Endothelial cell (in vitro differentiated cells): ENCODE results near the gene UBA52. TPM values are rescaled to one million over a fixed set of nuclear protein-coding genes. Genes with fewer than 3 reads are reported as not detected.

Experiments used
- DNase-seq: peaks from one replicate; pipeline ENCODE4 v3.0.0; 2021; ENCODE audit warnings: low spot score
- H3K27ac Mint-ChIP-seq: one replicate; pipeline ENCODE4 v1.8.0; 2021; ENCODE audit warnings: mixed read lengths, inconsistent platforms; ENCODE audit not compliant: unreplicated experiment
- H3K27me3 Mint-ChIP-seq: one replicate; pipeline ENCODE4 v1.8.0; 2021; ENCODE audit warnings: mild to moderate bottlenecking, moderate library complexity, mixed read lengths, inconsistent platforms; ENCODE audit not compliant: unreplicated experiment
- H3K36me3 Mint-ChIP-seq: one replicate; pipeline ENCODE4 v1.8.0; 2021; ENCODE audit warnings: mild to moderate bottlenecking, low read depth, mixed read lengths, inconsistent platforms; ENCODE audit not compliant: unreplicated experiment
- H3K4me1 Mint-ChIP-seq: one replicate; pipeline ENCODE4 v1.8.0; 2021; ENCODE audit warnings: mild to moderate bottlenecking, mixed read lengths, inconsistent platforms; ENCODE audit not compliant: unreplicated experiment
- H3K4me3 Mint-ChIP-seq: one replicate; pipeline ENCODE4 v1.8.0; 2021; ENCODE audit warnings: mild to moderate bottlenecking, mixed read lengths, inconsistent platforms; ENCODE audit not compliant: unreplicated experiment
- H3K9me3 Mint-ChIP-seq: one replicate; pipeline ENCODE4 v1.8.0; 2021; ENCODE audit warnings: mixed read lengths, inconsistent platforms; ENCODE audit not compliant: unreplicated experiment
- total RNA-seq: library from RNA; stranded (reverse); fragmentation: NEBNext Ultra II Directional; extraction: Animal tissue kit (Norgen Biotek cat#: 25700); gene quantifications from one replicate; pipeline ENCODE4 v1.2.1, GENCODE V29; 2021; ENCODE audit not compliant: unreplicated experiment
- TF ChIP-seq, protein P1 (sequence below): fragments of 200-600 bp; sonication (generic); IDR thresholded peaks from one replicate; pipeline ENCODE4 v1.5.0; 2021; ENCODE audit warnings: antibody characterized with exemption; ENCODE audit not compliant: unreplicated experiment

UBA52 gene
- total RNA-seq, 1 donor from 2014 or later = 1,465 TPM

DNA sequence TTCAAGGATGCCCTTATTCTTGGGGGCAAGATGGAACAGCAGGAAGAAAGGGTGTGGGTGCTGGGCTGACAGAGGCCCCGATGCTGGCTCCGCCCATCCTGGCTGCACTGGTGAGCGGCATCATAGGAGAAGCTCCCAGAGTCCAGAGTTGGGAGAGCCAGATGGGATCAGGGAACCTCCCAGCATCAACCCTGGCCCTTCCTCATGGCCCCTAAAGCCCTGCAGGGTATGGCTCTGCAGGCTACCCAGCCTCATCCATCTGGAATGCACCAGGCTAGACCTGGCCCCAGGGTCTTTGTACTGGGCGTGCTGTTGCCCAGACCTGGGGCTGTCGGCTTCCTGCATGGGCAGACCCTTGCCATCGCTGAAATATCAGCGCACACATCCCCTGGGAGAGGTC, 41.9 kb upstream of the UBA52 start:
- H3K27ac Mint-ChIP-seq = no peak overlapping the region
- no peak overlapping the region for H3K4me3 Mint-ChIP-seq
- peaks cover 5% of the 10 kb centered on the region for H3K27me3 Mint-ChIP-seq
- H3K36me3 Mint-ChIP-seq = peaks cover 3% of the 10 kb centered on the region
- no peaks in the 10 kb centered on the region for H3K4me1 Mint-ChIP-seq
- DNase-seq = no peak
- TF ChIP-seq, protein P1, sequence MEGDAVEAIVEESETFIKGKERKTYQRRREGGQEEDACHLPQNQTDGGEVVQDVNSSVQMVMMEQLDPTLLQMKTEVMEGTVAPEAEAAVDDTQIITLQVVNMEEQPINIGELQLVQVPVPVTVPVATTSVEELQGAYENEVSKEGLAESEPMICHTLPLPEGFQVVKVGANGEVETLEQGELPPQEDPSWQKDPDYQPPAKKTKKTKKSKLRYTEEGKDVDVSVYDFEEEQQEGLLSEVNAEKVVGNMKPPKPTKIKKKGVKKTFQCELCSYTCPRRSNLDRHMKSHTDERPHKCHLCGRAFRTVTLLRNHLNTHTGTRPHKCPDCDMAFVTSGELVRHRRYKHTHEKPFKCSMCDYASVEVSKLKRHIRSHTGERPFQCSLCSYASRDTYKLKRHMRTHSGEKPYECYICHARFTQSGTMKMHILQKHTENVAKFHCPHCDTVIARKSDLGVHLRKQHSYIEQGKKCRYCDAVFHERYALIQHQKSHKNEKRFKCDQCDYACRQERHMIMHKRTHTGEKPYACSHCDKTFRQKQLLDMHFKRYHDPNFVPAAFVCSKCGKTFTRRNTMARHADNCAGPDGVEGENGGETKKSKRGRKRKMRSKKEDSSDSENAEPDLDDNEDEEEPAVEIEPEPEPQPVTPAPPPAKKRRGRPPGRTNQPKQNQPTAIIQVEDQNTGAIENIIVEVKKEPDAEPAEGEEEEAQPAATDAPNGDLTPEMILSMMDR = no peak
- H3K9me3 Mint-ChIP-seq = no peaks in the 10 kb centered on the region

DNA sequence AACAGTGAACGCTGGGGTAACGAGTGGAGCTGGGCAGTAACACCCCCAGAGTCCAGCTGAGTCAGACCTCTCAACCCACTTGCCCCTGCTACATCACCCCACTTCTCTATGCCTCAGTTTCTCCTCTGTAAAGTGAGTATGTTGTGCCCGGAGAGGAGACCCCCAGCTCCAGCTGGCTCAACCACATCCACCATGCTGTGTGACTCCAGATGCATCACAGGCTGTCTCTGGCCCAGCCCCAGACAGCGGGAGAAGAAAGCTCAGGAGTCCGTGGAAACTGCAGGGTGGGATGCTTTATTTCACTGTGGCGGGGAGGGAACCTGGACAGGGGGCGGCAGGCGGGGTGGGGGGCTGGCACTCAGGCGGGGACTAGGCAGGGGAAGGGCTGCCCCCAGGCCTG, 40.2 kb upstream of the UBA52 start:
- DNase-seq = no peak
- Mint-ChIP-seq H3K4me1 (no peaks in the 10 kb centered on the region), H3K4me3 (no peak overlapping the region), H3K9me3 (no peaks in the 10 kb centered on the region), H3K27me3 (peaks cover 5% of the 10 kb centered on the region), H3K27ac (no peak overlapping the region), H3K36me3 (peaks cover 8% of the 10 kb centered on the region)
- TF ChIP-seq, protein P1 = no peak

DNA sequence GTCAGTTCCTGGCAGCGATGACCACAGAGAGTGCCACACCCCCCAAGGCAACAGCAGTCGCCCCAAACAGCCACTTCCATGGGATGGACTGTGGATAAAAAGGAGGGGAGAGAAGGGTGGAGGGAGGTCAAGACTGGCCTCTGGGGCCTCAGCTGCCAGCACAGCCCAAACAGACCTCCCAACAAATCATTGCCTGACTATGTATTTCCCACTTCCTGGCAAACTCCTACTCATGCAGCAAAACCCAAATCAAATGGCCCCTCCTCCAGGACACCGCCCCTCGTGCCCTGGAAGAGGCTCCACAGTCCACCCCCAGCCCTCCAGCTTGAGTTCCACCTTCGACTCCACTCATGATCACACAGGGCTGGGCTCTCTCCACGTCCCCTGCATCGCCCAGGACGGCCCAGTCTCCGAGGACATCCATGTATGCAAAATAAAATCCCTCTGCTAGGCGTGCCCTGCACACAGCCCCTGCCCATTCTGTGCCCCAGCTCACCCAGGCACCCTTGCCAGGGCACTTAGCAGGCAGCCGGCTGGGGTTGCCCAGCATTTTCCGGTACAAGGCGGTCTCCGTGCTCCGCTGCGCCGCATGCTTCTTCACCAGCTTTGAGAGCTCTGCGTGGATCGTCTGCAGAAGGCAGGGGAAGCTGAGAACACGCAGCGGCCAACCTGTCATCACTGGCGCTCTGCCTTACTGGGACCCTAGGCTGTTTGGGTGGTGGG, 39.3 kb upstream of the UBA52 start:
- Mint-ChIP-seq H3K9me3 (no peaks in the 10 kb centered on the region), H3K4me1 (no peaks in the 10 kb centered on the region), H3K36me3 (peaks cover 11% of the 10 kb centered on the region), H3K27ac (no peak overlapping the region), H3K27me3 (peaks cover 5% of the 10 kb centered on the region), H3K4me3 (no peak overlapping the region)
- DNase-seq = no peak
- TF ChIP-seq, protein P1 = no peak

DNA sequence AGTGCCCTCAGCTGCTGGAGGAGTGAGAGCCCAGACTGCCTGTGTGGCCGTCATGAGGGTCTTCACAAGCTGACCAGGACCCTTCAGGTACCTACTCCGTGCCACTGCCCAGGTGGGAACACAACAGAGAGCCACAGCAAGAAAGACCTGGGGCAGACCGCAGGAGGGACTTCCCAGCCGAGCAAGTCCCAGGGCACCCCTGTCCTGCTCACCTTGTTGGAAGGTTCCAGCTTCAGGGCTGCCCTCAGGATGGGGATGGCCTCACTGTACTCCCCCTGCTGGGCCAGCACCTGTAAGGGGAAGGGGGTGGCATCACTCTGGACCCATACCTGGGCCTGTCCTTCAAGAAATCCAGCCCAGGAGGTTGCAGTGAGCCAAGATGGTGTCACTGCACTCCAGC, 38.6 kb upstream of the UBA52 start:
- TF ChIP-seq, protein P1 = no peak
- H3K9me3 Mint-ChIP-seq = no peaks in the 10 kb centered on the region
- no peak overlapping the region for H3K27ac Mint-ChIP-seq
- H3K27me3 Mint-ChIP-seq = peaks cover 5% of the 10 kb centered on the region
- DNase-seq = no peak
- no peaks in the 10 kb centered on the region for H3K4me1 Mint-ChIP-seq
- peaks cover 11% of the 10 kb centered on the region for H3K36me3 Mint-ChIP-seq
- H3K4me3 Mint-ChIP-seq = no peak overlapping the region

DNA sequence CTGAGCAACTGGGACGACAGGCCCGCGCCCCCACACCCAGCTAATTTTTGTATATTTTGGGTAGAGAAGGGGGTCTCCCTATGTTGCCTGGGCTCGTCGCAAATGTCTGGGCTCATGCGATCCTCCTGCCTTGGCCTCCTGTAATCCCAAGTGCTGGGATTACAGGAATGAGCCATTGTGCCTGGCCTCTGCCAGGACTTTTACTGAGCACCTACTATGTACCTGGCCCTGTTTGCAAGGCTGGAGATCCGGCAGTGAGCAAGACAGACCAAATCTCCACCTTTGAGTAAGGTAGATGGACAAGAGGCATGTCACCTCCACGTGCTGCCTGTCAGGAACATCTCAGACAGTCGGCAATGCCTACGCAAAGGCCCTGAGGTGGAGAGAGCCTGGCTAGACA, 35.2 kb upstream of the UBA52 start:
- H3K27ac Mint-ChIP-seq = peak overlapping the region; percentile 57
- no peaks in the 10 kb centered on the region for H3K4me1 Mint-ChIP-seq
- H3K9me3 Mint-ChIP-seq = no peaks in the 10 kb centered on the region
- TF ChIP-seq, protein P1 = no peak
- H3K4me3 Mint-ChIP-seq = peak overlapping the region; percentile 66
- H3K27me3 Mint-ChIP-seq = peaks cover 9% of the 10 kb centered on the region
- DNase-seq = no peak
- H3K36me3 Mint-ChIP-seq = peaks cover 15% of the 10 kb centered on the region
